Gastroesophageal sphincter (tissue), 4 donors: ENCODE measurements around the gene EIF2B5. TPM values are rescaled to one million over a fixed set of nuclear protein-coding genes. Genes with fewer than 3 reads are reported as not detected.

Source experiments
- ATAC-seq: fragments of 150-250 bp; one replicate; pipeline ENCODE4 v1.9.1; 2016; ENCODE audit warnings: mild to moderate bottlenecking, moderate library complexity
- H3K27ac ChIP-seq, 4 donors: fragments of 200-600 bp; sonication (generic) in 3 of 4; 1 replicate in 3 of 4; 2 replicates in 1 of 4; pipeline ENCODE4 v1.5.1; 2016 to 2019
- H3K27me3 ChIP-seq: fragments of 200-600 bp; sonication (generic); one replicate; pipeline ENCODE4 v1.5.1; 2019
- H3K36me3 ChIP-seq, 2 donors: fragments of 200-600 bp; sonication (generic); one replicate each; pipeline ENCODE4 v1.5.1; 2019; ENCODE audit warnings: control low read depth in 1 of 2
- H3K4me1 ChIP-seq, 3 donors: fragments of 200-600 bp; sonication (generic); 1 replicate in 2 of 3; 2 replicates in 1 of 3; pipeline ENCODE4 v1.5.1; 2016 to 2019; ENCODE audit warnings: control low read depth in 2 of 3
- H3K4me3 ChIP-seq, 2 donors: fragments of 200-600 bp; sonication (generic); one replicate each; pipeline ENCODE4 v1.5.1; 2019; ENCODE audit warnings: mild to moderate bottlenecking in 1 of 2, moderate library complexity in 1 of 2
- H3K9me3 ChIP-seq, 3 donors: fragments of 200-600 bp; sonication (generic); one replicate each; pipeline ENCODE4 v1.5.1; 2017 to 2019; ENCODE audit warnings: control low read depth in 2 of 3
- CTCF ChIP-seq, 4 experiments: fragments of 200-600 bp in 2 of 4; fragments of 450-650 bp in 2 of 4; sonication (generic) in 1 of 4; IDR thresholded peaks; one replicate each; pipeline ENCODE4 v1.5.1; 2017 to 2019; ENCODE audit warnings: antibody characterized with exemption in 4 of 4, mild to moderate bottlenecking in 2 of 4, moderate library complexity in 2 of 4
- EP300 ChIP-seq: sonication (generic); formaldehyde crosslinking; IDR thresholded peaks from one replicate; pipeline ENCODE4 v1.6.1; 2017; ENCODE audit warnings: antibody characterized with exemption, mild to moderate bottlenecking
- POLR2A ChIP-seq, 2 donors: fragments of 450-650 bp; IDR thresholded peaks; one replicate each; pipeline ENCODE4 v1.6.1; 2017; ENCODE audit warnings: antibody characterized with exemption in 2 of 2, mild to moderate bottlenecking in 2 of 2, moderate library complexity in 1 of 2
- POLR2AphosphoS5 ChIP-seq: sonication (generic); formaldehyde crosslinking; IDR thresholded peaks from one replicate; pipeline ENCODE4 v1.6.1; 2017; ENCODE audit warnings: antibody characterized with exemption
- WGBS, 2 donors: methylation state at CpG; one replicate each; pipeline ENCODE4 v1.1.5; 2018; ENCODE audit warnings: low coverage in 1 of 2; 5-methylcytosine and 5-hydroxymethylcytosine counted together
- total RNA-seq, 4 donors: library from RNA; depleted of rRNA; stranded (reverse); fragments of >200 nt; gene quantifications; one replicate each; pipeline ENCODE4 v1.1.0, GENCODE V29; 2016

Gene EIF2B5
- total RNA-seq, 4 donors from 2014 or later: 36.2 to 49.2 (median 44.3) TPM

DNA sequence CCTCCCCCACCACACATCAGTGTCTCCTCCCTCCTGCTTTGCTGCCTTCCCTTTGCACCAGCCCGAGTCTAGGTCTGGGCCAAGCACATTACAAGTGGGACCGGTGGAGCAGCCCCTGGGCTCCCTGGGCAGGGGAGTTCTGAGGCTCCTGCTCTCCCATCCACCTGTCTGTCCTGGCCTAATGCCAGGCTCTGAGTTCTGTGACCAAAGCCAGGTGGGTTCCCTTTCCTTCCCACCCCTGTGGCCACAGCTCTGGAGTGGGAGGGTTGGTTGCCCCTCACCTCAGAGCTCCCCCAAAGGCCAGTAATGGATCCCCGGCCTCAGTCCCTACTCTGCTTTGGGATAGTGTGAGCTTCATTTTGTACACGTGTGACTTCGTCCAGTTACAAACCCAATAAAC, 48.5 kb downstream of the EIF2B5 start:
- 35% methylated on average over 2 of the region's 5 CpGs; no CpG with 5 or more reads in 1 of the 2 donors for WGBS, 2 donors
- Histone ChIP-seq H3K27me3 (no peaks in the 10 kb centered on the region), H3K36me3 (peaks cover 4 to 73% of the 10 kb centered on the region in 2 donors), H3K9me3 (no peaks in the 10 kb centered on the region), H3K27ac (peak overlapping the region in 1 of 4 donors; percentile 2), H3K4me1 (peaks cover 0 to 47% (median 16%) of the 10 kb centered on the region in 3 donors), H3K4me3 (no peak overlapping the region)
- TF ChIP-seq CTCF (IDR thresholded peaks at IDR 0.05) (no peak), POLR2AphosphoS5 (no peak), EP300 (no peak), POLR2A (IDR thresholded peaks at IDR 0.05) (no peak)
- no peak for ATAC-seq

GRCh38 chr3:184184546-184185230, 49.5 kb downstream of the EIF2B5 start:
- H3K36me3 ChIP-seq: peaks cover 4 to 73% of the 10 kb centered on the region in 2 donors
- 93 to 100% methylated on average over 1 to 8 of the region's 18 CpGs for WGBS, 2 donors

DNA sequence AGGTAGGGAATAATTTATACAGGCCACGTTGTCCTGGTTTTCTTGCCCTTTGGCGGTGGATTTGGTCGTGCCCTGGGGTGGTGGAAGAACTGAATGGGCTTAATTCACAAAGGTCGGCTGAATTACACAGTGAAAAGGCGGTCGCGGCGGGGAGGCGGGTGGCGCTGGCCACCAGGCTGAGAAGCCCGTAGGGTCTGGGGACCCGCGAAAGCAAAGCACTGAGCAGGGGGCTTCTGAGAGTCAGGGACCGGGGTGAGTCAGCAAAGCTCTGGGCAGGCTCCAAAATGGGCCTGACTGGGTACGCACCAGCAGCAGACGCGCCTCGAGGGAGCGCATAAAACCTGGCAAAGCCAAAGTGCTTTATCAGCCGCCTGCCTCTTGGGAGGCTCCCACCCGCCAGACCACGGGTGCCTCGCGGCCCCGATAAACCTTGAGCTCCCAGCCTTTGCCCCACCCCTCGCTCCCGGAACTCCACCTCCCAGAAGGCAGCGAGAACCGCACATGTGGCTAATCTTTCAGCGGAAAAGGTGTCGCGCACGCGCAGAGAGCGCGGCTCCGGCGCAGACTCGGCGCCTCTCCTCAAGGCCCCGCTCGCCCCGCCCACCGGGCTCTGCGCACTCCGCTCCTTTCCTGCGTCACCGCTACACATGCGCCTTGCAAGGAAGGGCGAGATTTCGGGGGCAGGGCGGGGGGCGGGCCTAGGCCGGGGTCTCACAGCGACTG, 50.5 kb downstream of the EIF2B5 start:
- no peak for TF ChIP-seq POLR2A (IDR thresholded peaks at IDR 0.05)
- TF ChIP-seq CTCF (IDR thresholded peaks at IDR 0.05): no peak
- TF ChIP-seq POLR2AphosphoS5: no peak
- TF ChIP-seq EP300: no peak
- Histone ChIP-seq H3K27me3 (no peaks in the 10 kb centered on the region), H3K27ac (peak overlapping the region; percentile 41 to 89 (median 88)), H3K4me1 (peaks cover 0 to 44% (median 16%) of the 10 kb centered on the region in 3 donors), H3K4me3 (peak overlapping the region; percentile 73 to 94), H3K9me3 (no peaks in the 10 kb centered on the region), H3K36me3 (peaks cover 0 to 73% of the 10 kb centered on the region in 2 donors)
- WGBS, 2 donors: 1 to 10% methylated on average over 8 to 11 of the region's 55 CpGs
- ATAC-seq: peak; percentile 99

More at GRCh38 chr3:184184546-184185230, 49.5 kb downstream of the EIF2B5 start:
- H3K4me1 ChIP-seq: peaks cover 0 to 50% (median 16%) of the 10 kb centered on the region in 3 donors
- TF ChIP-seq POLR2AphosphoS5 (no peak), POLR2A (IDR thresholded peaks at IDR 0.05) (no peak), EP300 (no peak), CTCF (IDR thresholded peaks at IDR 0.05) (no peak)
- no peaks in the 10 kb centered on the region for H3K27me3 ChIP-seq
- no peaks in the 10 kb centered on the region for H3K9me3 ChIP-seq
- H3K4me3 ChIP-seq: no peak overlapping the region
- H3K27ac ChIP-seq: peak overlapping the region in 3 of 4 donors; percentile 87 to 89 (median 88)
- ATAC-seq: no peak

- WGBS, 2 donors: 0% methylated on average over 4 to 6 of the region's 45 CpGs
- peak; percentile 95 for TF ChIP-seq POLR2AphosphoS5
- TF ChIP-seq EP300: no peak
- TF ChIP-seq CTCF (IDR thresholded peaks at IDR 0.05): no peak
- TF ChIP-seq POLR2A (IDR thresholded peaks at IDR 0.05): peak; percentile 81
- H3K9me3 ChIP-seq: no peaks in the 10 kb centered on the region
- H3K36me3 ChIP-seq: peaks cover 0 to 73% of the 10 kb centered on the region in 2 donors
- H3K27me3 ChIP-seq: no peaks in the 10 kb centered on the region
- peaks cover 0 to 44% (median 16%) of the 10 kb centered on the region in 3 donors for H3K4me1 ChIP-seq
- ATAC-seq: peak; percentile 17
- H3K27ac ChIP-seq: peak within 1 kb of the TSS; percentile 41 to 89 (median 88)
- H3K4me3 ChIP-seq: peak within 1 kb of the TSS; percentile 73 to 94
Measured at GRCh38 chr3:184186184-184186901, 51.2 kb downstream of the EIF2B5 start, which contains the start of gene ABCF3. Gene ABCF3 (plus strand): TSS chr3:184186199. CDS start chr3:184186208, 9 bp downstream.
